Loucy (cell line): Measurements from ENCODE around the gene MYLK3.

Experiments
- EZH2phosphoT487 ChIP-seq: fragments of 200-600 bp; IDR thresholded peaks from 2 replicates; pipeline ENCODE4 v1.6.1; 2018; ENCODE audit warnings: antibody characterized with exemption, mild to moderate bottlenecking, moderate library complexity, borderline replicate concordance
- TF ChIP-seq, protein P1 (sequence below): fragments of 200-600 bp; sonication (generic); conservative IDR thresholded peaks from 2 replicates; pipeline ENCODE4 v1.5.1; 2014; ENCODE audit warnings: mild to moderate bottlenecking, antibody characterized with exemption, low read length

- TF ChIP-seq, protein P1, sequence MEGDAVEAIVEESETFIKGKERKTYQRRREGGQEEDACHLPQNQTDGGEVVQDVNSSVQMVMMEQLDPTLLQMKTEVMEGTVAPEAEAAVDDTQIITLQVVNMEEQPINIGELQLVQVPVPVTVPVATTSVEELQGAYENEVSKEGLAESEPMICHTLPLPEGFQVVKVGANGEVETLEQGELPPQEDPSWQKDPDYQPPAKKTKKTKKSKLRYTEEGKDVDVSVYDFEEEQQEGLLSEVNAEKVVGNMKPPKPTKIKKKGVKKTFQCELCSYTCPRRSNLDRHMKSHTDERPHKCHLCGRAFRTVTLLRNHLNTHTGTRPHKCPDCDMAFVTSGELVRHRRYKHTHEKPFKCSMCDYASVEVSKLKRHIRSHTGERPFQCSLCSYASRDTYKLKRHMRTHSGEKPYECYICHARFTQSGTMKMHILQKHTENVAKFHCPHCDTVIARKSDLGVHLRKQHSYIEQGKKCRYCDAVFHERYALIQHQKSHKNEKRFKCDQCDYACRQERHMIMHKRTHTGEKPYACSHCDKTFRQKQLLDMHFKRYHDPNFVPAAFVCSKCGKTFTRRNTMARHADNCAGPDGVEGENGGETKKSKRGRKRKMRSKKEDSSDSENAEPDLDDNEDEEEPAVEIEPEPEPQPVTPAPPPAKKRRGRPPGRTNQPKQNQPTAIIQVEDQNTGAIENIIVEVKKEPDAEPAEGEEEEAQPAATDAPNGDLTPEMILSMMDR: no peak
- no peak for TF ChIP-seq EZH2phosphoT487
These were observed 52.2 kb downstream of the MYLK3 start for GRCh38 chr16:46695937-46696336.
